ENCODE results near the gene NTNG1. TPM values are rescaled to one million over a fixed set of nuclear protein-coding genes. Genes with fewer than 3 reads are reported as not detected.

NTNG1 gene
- total RNA-seq, 1 experiment from 2014 or later, result 1.5 TPM

GRCh38 chr1:107342768-107343167, 201.9 kb downstream of the NTNG1 start:
- Histone ChIP-seq H4K20me1 (ENCODE audit: control insufficient read depth, insufficient read depth, insufficient read length) (no peaks in the 10 kb centered on the region), H3K9me3 (ENCODE audit: control insufficient read depth, low read depth, low read length) (no peaks in the 10 kb centered on the region), H3K4ac (ENCODE audit: low read depth, low read length) (no peak overlapping the region), H4K8ac (replicated peaks; ENCODE audit: insufficient read length, low read depth, low read length) (no peak overlapping the region), H3K14ac (ENCODE audit: insufficient read depth, low read length) (no peak overlapping the region), H3K27ac (ENCODE audit: insufficient read length, low read depth, low read length) (no peak overlapping the region), H3K23me2 (ENCODE audit: insufficient read length, low read depth, low read length, poor library complexity, severe bottlenecking) (no peaks in the 10 kb centered on the region), H3K23ac (ENCODE audit: insufficient read length, low read depth, low read length) (no peak overlapping the region), H3K18ac (ENCODE audit: insufficient read length, low read depth, low read length) (no peak overlapping the region), H3K9ac (ENCODE audit: extremely low read depth, insufficient read length, low read length) (no peak overlapping the region), H3K79me1 (ENCODE audit: insufficient read depth, low read depth, low read length, poor library complexity, severe bottlenecking) (no peaks in the 10 kb centered on the region), H4K91ac (ENCODE audit: insufficient read length, low read depth, low read length) (no peak overlapping the region), H4K5ac (ENCODE audit: insufficient read length, low read depth, low read length) (no peak overlapping the region), H3T11ph (ENCODE audit: low read length) (no peak overlapping the region), H2BK12ac (ENCODE audit: insufficient read length, low read depth, low read length) (no peak overlapping the region), H2BK120ac (ENCODE audit: low read depth, low read length, poor library complexity, severe bottlenecking) (no peak overlapping the region), H2AFZ (ENCODE audit: low read length) (no peak overlapping the region), H2AK5ac (ENCODE audit: insufficient read length, low read length) (no peak overlapping the region), H2BK20ac (ENCODE audit: low read depth, low read length, poor library complexity, severe bottlenecking) (no peak overlapping the region), H3K27me3 (ENCODE audit: insufficient read depth, low read length) (no peaks in the 10 kb centered on the region), H2BK15ac (ENCODE audit: low read depth, low read length) (no peak overlapping the region), H3K79me2 (ENCODE audit: insufficient read depth, low read length) (no peaks in the 10 kb centered on the region), H3K4me2 (ENCODE audit: insufficient read depth, insufficient read length, low read length) (no peak overlapping the region), H2BK5ac (ENCODE audit: insufficient read length, low read length) (no peak overlapping the region), H3K4me1 (ENCODE audit: insufficient read depth, low read length) (no peaks in the 10 kb centered on the region), H3K56ac (ENCODE audit: insufficient read length, low read depth, low read length) (no peak overlapping the region)
- WGBS (ENCODE audit: extremely low coverage, insufficient read length, low lambda C conversion rate), result no CpG with 5 or more reads among the region's 2 CpGs
- peaks cover 23 to 27% of the 10 kb centered on the region in 2 experiments for H3K4me1 Mint-ChIP-seq
- H3K4me3 Mint-ChIP-seq, result no peak overlapping the region
- H3K27ac Mint-ChIP-seq, result no peak overlapping the region
- DNase-seq, result no peak
- H3K36me3 Mint-ChIP-seq (ENCODE audit: insufficient read depth in 1 of 3, low read depth in 3 of 3), result no peaks in the 10 kb centered on the region
- no peak for TF ChIP-seq CTCF (conservative IDR thresholded peaks at IDR 0.05)
- H3K27me3 Mint-ChIP-seq (ENCODE audit: low read depth), result peaks cover 1% of the 10 kb centered on the region; the same call in 1 of the 2 replicates
- H3K9me3 Mint-ChIP-seq, result no peaks in the 10 kb centered on the region
